ENCODE measurements around the gene PLEKHA6. TPM values are rescaled to one million over a fixed set of nuclear protein-coding genes. Genes with fewer than 3 reads are reported as not detected.
A peak's percentile ranks its signal among the peaks of the same experiment; 100 is the strongest.

Gene PLEKHA6
- total RNA-seq, 4 donors from 2014 or later: 5.9 to 13.6 (median 8.4) TPM

- Histone ChIP-seq H3K4me3 (no peak overlapping the region), H3K27me3 (no peaks in the 10 kb centered on the region), H3K9me3 (no peaks in the 10 kb centered on the region), H3K27ac (peak overlapping the region in 1 of 2 donors; percentile 47), H3K4me1 (peaks cover 0 to 9% of the 10 kb centered on the region in 2 donors), H3K36me3 (no peaks in the 10 kb centered on the region)
- DNase-seq: no peak
- intact Hi-C loops (cut with DNase I; ENCODE audit: low total_unique reads): no loop called here
- TF ChIP-seq CTCF (IDR thresholded peaks at IDR 0.05) (no peak), POLR2A (IDR thresholded peaks at IDR 0.05) (no peak)
Measured at GRCh38 chr1:204338360-204338759, 21.4 kb downstream of the PLEKHA6 start.

- peaks cover 0 to 9% of the 10 kb centered on the region in 2 donors for H3K4me1 ChIP-seq
- H3K36me3 ChIP-seq: no peaks in the 10 kb centered on the region
- no peak overlapping the region for H3K4me3 ChIP-seq
- intact Hi-C loops (cut with DNase I; ENCODE audit: low total_unique reads): no loop called here
- TF ChIP-seq POLR2A (IDR thresholded peaks at IDR 0.05) (no peak), CTCF (IDR thresholded peaks at IDR 0.05) (no peak)
- no peaks in the 10 kb centered on the region for H3K9me3 ChIP-seq
- peak overlapping the region; percentile 40 to 47 for H3K27ac ChIP-seq
- H3K27me3 ChIP-seq: no peaks in the 10 kb centered on the region
- DNase-seq: no peak
Measured at GRCh38 chr1:204337583-204337982, 22.1 kb downstream of the PLEKHA6 start.

- Histone ChIP-seq H3K36me3 (no peaks in the 10 kb centered on the region), H3K4me1 (peaks cover 0 to 9% of the 10 kb centered on the region in 2 donors), H3K27ac (peak overlapping the region; percentile 40 to 47), H3K27me3 (no peaks in the 10 kb centered on the region), H3K4me3 (no peak overlapping the region), H3K9me3 (no peaks in the 10 kb centered on the region)
- intact Hi-C loops (cut with DNase I; ENCODE audit: low total_unique reads): no loop called here
- no peak for DNase-seq
- TF ChIP-seq CTCF (IDR thresholded peaks at IDR 0.05): no peak
- TF ChIP-seq POLR2A (IDR thresholded peaks at IDR 0.05): no peak
Measured at GRCh38 chr1:204337036-204337429, 22.7 kb downstream of the PLEKHA6 start.

- no peaks in the 10 kb centered on the region for H3K9me3 ChIP-seq
- TF ChIP-seq CTCF (IDR thresholded peaks at IDR 0.05) (no peak), POLR2A (IDR thresholded peaks at IDR 0.05) (no peak)
Measured at GRCh38 chr1:204336421-204337035, 23.2 kb downstream of the PLEKHA6 start.

GRCh38 chr1:204335533-204335932 is 24.2 kb downstream of the PLEKHA6 start:
- Histone ChIP-seq H3K27ac (no peak overlapping the region), H3K4me3 (no peak overlapping the region), H3K9me3 (no peaks in the 10 kb centered on the region), H3K4me1 (peaks cover 0 to 9% of the 10 kb centered on the region in 2 donors), H3K27me3 (no peaks in the 10 kb centered on the region), H3K36me3 (no peaks in the 10 kb centered on the region)
- no peak for TF ChIP-seq CTCF (IDR thresholded peaks at IDR 0.05)
- TF ChIP-seq POLR2A (IDR thresholded peaks at IDR 0.05): no peak
- DNase-seq: no peak
- intact Hi-C loops (cut with DNase I; ENCODE audit: low total_unique reads): no loop called here

More at GRCh38 chr1:204336421-204337035, 23.2 kb downstream of the PLEKHA6 start:
- DNase-seq: no peak
- peaks cover 0 to 9% of the 10 kb centered on the region in 2 donors for H3K4me1 ChIP-seq
- no peaks in the 10 kb centered on the region for H3K27me3 ChIP-seq
- intact Hi-C loops (cut with DNase I; ENCODE audit: low total_unique reads): no loop called here
- peak overlapping the region; percentile 40 to 47 for H3K27ac ChIP-seq
- H3K36me3 ChIP-seq: no peaks in the 10 kb centered on the region
- no peak overlapping the region for H3K4me3 ChIP-seq
